Fibroblast of villous mesenchyme (primary cell): Measurements from ENCODE around the gene RUSC2. TPM values are rescaled to one million over a fixed set of nuclear protein-coding genes. Genes with fewer than 3 reads are reported as not detected.
A peak's percentile ranks its signal among the peaks of the same experiment; 100 is the strongest.
"Not testable (repeated sequence)": the region's sequence is repeated elsewhere in the genome, so short reads cannot be mapped to it uniquely, and the experiment has no call there.

Experiments
- DNase-seq: peaks from one replicate; pipeline ENCODE4 v3.0.0-alpha.2; 2010; ENCODE audit warnings: low read depth
- H3K4me3 ChIP-seq: 2 replicates; pipeline ENCODE4 v1.5.1; 2011; ENCODE audit warnings: low read depth, mild to moderate bottlenecking, low read length
- CTCF ChIP-seq: IDR thresholded peaks from 2 replicates; pipeline ENCODE4 v1.5.1; 2012; ENCODE audit warnings: low read depth, mild to moderate bottlenecking, low read length; ENCODE audit not compliant: insufficient read depth
- total RNA-seq: library from RNA; depleted of rRNA; stranded (reverse); fragments of >200 nt; gene quantifications from 2 replicates; pipeline ENCODE4 v1.2.3, GENCODE V29; 2012

RUSC2 gene
- total RNA-seq, 1 donor = 33.2 TPM

- no peak overlapping the region for H3K4me3 ChIP-seq
- DNase-seq = peak; percentile 85
- no peak for TF ChIP-seq CTCF
Observed at GRCh38 chr9:35526087-35526801, 36.3 kb downstream of the RUSC2 start.

- no peak overlapping the region for H3K4me3 ChIP-seq
- TF ChIP-seq CTCF = no peak
- DNase-seq = no peak
Observed at GRCh38 chr9:35529161-35529823, 39.4 kb downstream of the RUSC2 start.

- no peak for TF ChIP-seq CTCF
Observed at GRCh38 chr9:35533398-35533797, 43.5 kb downstream of the RUSC2 start.

GRCh38 chr9:35534921-35535320 lies 45.0 kb downstream of the RUSC2 start:
- not testable (repeated sequence) for H3K4me3 ChIP-seq, DNase-seq

More at GRCh38 chr9:35533398-35533797, 43.5 kb downstream of the RUSC2 start:
- peak; percentile 32 for DNase-seq
- no peak overlapping the region for H3K4me3 ChIP-seq

- peak; percentile 62 for DNase-seq
- TF ChIP-seq CTCF = no peak
Observed at GRCh38 chr9:35537913-35538312, 48.0 kb downstream of the RUSC2 start.

GRCh38 chr9:35538361-35539234 lies 48.7 kb downstream of the RUSC2 start:
- no peak for TF ChIP-seq CTCF
- DNase-seq = peak; percentile 88

More at GRCh38 chr9:35537913-35538312, 48.0 kb downstream of the RUSC2 start:
- no peak overlapping the region for H3K4me3 ChIP-seq

More at GRCh38 chr9:35538361-35539234, 48.7 kb downstream of the RUSC2 start:
- peak overlapping the region; percentile 66 for H3K4me3 ChIP-seq

Other genes starting within 250 kb of the RUSC2 start
- 13.0 and 13.2 TPM in 2 replicates for gene TESK1, start 115.2 kb downstream of the RUSC2 start, total RNA-seq
- gene CD72, start 128.3 kb downstream of the RUSC2 start, total RNA-seq = 0.86 and 1.3 TPM in 2 replicates
- gene SIT1, start 160.8 kb downstream of the RUSC2 start, total RNA-seq = under 0.01 TPM in 1 of 2 replicates, not detected in the other
- 103,191 and 163,599 TPM in 2 replicates for gene RMRP, start 167.9 kb downstream of the RUSC2 start, total RNA-seq
- gene CCDC107, start 168.2 kb downstream of the RUSC2 start, total RNA-seq = 18.1 and 18.7 TPM in 2 replicates
- gene ARHGEF39, start 175.1 kb downstream of the RUSC2 start, total RNA-seq = 0.97 and 3.0 TPM in 2 replicates
- gene CA9, start 183.8 kb downstream of the RUSC2 start, total RNA-seq = under 0.01 TPM in 1 of 2 replicates, not detected in the other
- 1,636 and 1,893 TPM in 2 replicates for gene TPM2, start 199.8 kb downstream of the RUSC2 start, total RNA-seq
- 369 and 428 TPM in 2 replicates for gene TLN1, start 242.1 kb downstream of the RUSC2 start, total RNA-seq
- 107 and 126 TPM in 2 replicates for gene CREB3, start 242.6 kb downstream of the RUSC2 start, total RNA-seq